Astrocyte (in vitro differentiated cells and primary cell): ENCODE results near the gene CYP27B1.

ENCODE experiments used
- EZH2 ChIP-seq: IDR thresholded peaks from 2 replicates; pipeline ENCODE4 v1.6.1; 2012; ENCODE audit warnings: mild to moderate bottlenecking, low read length, inconsistent platforms; ENCODE audit not compliant: insufficient read depth
- TF ChIP-seq, protein P1 (sequence below): IDR thresholded peaks from 2 replicates; pipeline ENCODE4 v1.5.1; 2011; ENCODE audit warnings: low read depth, mild to moderate bottlenecking, inconsistent platforms, low read length, moderate library complexity; ENCODE audit not compliant: insufficient read depth

DNA sequence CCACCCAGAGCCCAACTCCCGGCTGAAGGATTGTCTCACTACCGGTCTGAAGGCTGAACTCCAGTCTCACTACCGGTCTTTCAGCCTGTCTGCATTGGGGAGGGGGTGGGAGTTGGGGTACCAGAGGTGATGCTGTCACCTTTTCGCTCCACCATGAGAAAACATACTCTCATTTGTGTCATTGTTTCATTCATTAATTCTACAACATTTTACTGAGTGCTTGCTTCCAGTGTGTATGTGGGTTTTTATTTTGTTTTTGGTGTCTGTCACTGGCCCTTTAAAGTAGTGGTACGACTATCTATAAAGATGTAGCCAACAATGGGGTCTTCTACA lies 14.2 kb downstream of the CYP27B1 start:
- TF ChIP-seq, protein P1, sequence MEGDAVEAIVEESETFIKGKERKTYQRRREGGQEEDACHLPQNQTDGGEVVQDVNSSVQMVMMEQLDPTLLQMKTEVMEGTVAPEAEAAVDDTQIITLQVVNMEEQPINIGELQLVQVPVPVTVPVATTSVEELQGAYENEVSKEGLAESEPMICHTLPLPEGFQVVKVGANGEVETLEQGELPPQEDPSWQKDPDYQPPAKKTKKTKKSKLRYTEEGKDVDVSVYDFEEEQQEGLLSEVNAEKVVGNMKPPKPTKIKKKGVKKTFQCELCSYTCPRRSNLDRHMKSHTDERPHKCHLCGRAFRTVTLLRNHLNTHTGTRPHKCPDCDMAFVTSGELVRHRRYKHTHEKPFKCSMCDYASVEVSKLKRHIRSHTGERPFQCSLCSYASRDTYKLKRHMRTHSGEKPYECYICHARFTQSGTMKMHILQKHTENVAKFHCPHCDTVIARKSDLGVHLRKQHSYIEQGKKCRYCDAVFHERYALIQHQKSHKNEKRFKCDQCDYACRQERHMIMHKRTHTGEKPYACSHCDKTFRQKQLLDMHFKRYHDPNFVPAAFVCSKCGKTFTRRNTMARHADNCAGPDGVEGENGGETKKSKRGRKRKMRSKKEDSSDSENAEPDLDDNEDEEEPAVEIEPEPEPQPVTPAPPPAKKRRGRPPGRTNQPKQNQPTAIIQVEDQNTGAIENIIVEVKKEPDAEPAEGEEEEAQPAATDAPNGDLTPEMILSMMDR, result no peak
- TF ChIP-seq EZH2, result no peak
